Epithelial cell of alveolus of lung (primary cell): Measurements from ENCODE around the gene VPS29. TPM values are rescaled to one million over a fixed set of nuclear protein-coding genes. Genes with fewer than 3 reads are reported as not detected.

Experiments used
- total RNA-seq: library from RNA; depleted of rRNA; stranded (reverse); fragments of >200 nt; gene quantifications from 2 replicates; pipeline ENCODE4 v1.2.1, GENCODE V29; 2015

Gene VPS29
- 41.3 and 57.1 TPM in 2 replicates for total RNA-seq

GRCh38 chr12:110501752-110502738, at the start of gene VPS29, which contains the start of gene RAD9B:
Gene VPS29 (minus strand): TSS chr12:110502111. CDS start chr12:110502051, 60 bp downstream.
Gene RAD9B (plus strand): TSS chr12:110502331. CDS start chr12:110502338, 7 bp downstream.

GRCh38 chr12:110468214-110469048, 33.5 kb downstream of the VPS29 start, which contains the start of the genes FAM216A and GPN3:
Gene FAM216A (plus strand): TSS chr12:110468845. CDS start chr12:110468876, 31 bp downstream.
Gene GPN3 (minus strand): TSS chr12:110468257. CDS start chr12:110468203, 54 bp downstream.

GRCh38 chr12:110449799-110450497, 52.0 kb downstream of the VPS29 start, which contains the start of gene ARPC3:
Gene ARPC3 (minus strand): TSS chr12:110450337. CDS start chr12:110450260, 77 bp downstream.

Other genes with a start within 250 kb of the VPS29 start
- 97.0 and 162 TPM in 2 replicates for gene ATP2A2, start 220.9 kb downstream of the VPS29 start, total RNA-seq
- 12.6 and 33.4 TPM in 2 replicates for gene ANAPC7, start 98.4 kb downstream of the VPS29 start, total RNA-seq
- gene ARPC3, start 51.8 kb downstream of the VPS29 start, total RNA-seq: 429 and 927 TPM in 2 replicates
- gene GPN3, start 33.9 kb downstream of the VPS29 start, total RNA-seq: 18.4 and 24.7 TPM in 2 replicates
- gene FAM216A, start 33.3 kb downstream of the VPS29 start, total RNA-seq: 14.9 and 16.4 TPM in 2 replicates
- 0.32 and 0.39 TPM in 2 replicates for gene RAD9B, start 220 bp upstream of the VPS29 start, total RNA-seq
- gene PPTC7, start 81.2 kb upstream of the VPS29 start, total RNA-seq: 6.2 and 10.5 TPM in 2 replicates
- 22.9 and 75.0 TPM in 2 replicates for gene TCTN1, start 112.0 kb upstream of the VPS29 start, total RNA-seq
- 4.4 and 6.4 TPM in 2 replicates for gene HVCN1, start 187.0 kb upstream of the VPS29 start, total RNA-seq
- 108 and 140 TPM in 2 replicates for gene PPP1CC, start 240.8 kb upstream of the VPS29 start, total RNA-seq